ENCODE measurements around the gene C12orf76. TPM values are rescaled to one million over a fixed set of nuclear protein-coding genes. Genes with fewer than 3 reads are reported as not detected.

Gene C12orf76
- total and polyA plus RNA-seq, 2 of the 4 experiments (the other 2 are of a cell fraction): 5.0 to 7.1 TPM

GRCh38 chr12:109993091-109993490 lies 55.2 kb downstream of the C12orf76 start (continued):
- TF ChIP-seq USF2 (IDR thresholded peaks at IDR 0.05; ENCODE audit: low read depth, low read length) (no peak), RAD21 (IDR thresholded peaks at IDR 0.05; ENCODE audit: low read length) (no peak), SMC3 (IDR thresholded peaks at IDR 0.05; ENCODE audit: low read depth, low read length) (no peak), POLR2A (IDR thresholded peaks at IDR 0.05; ENCODE audit: low read depth, low read length) (no peak)

- H3K36me3 ChIP-seq (ENCODE audit: control insufficient read depth, insufficient read depth, low read length): peaks cover 11% of the 10 kb centered on the region
- ATAC-seq (ENCODE audit: low read depth): no peak
- H3K27me3 ChIP-seq (ENCODE audit: control insufficient read depth, insufficient read depth, low read length): no peaks in the 10 kb centered on the region
- H3K14ac ChIP-seq (replicated peaks; ENCODE audit: low read depth, low read length): no peak overlapping the region
- no peak overlapping the region for H4K91ac ChIP-seq (ENCODE audit: insufficient read depth, low read depth, low read length)
- H3K4me3 ChIP-seq (ENCODE audit: insufficient read depth, low read depth, low read length): no peak overlapping the region
- no peak overlapping the region for H4K8ac ChIP-seq (ENCODE audit: low read depth in 2 of 2, low read length in 2 of 2)
- dilution Hi-C loops (cut with HindIII; ENCODE audit: low sequenced_read_pairs, unreplicated experiment) (no loop called here), in situ Hi-C loops (cut with MboI; ENCODE audit: low sequenced_read_pairs) (no loop called here), intact Hi-C loops (cut with micrococcal nuclease) (no loop called here)
- H2BK120ac ChIP-seq (ENCODE audit: low read depth, low read length): no peak overlapping the region
- H3K23ac ChIP-seq (ENCODE audit: low read depth, low read length): 0 out of 2 replicates have a peak overlapping the region, but pooled peaks have one; percentile 51
- H2BK5ac ChIP-seq (ENCODE audit: low read depth, low read length, poor library complexity, severe bottlenecking): no peak overlapping the region
- H2AK9ac ChIP-seq (replicated peaks; ENCODE audit: low read depth, low read length, poor library complexity): no peak overlapping the region
- H4K5ac ChIP-seq (ENCODE audit: low read depth, low read length): no peak overlapping the region
- no peak overlapping the region for H3K56ac ChIP-seq (ENCODE audit: extremely low read depth, insufficient read depth, low read length)
- no peak overlapping the region for H2BK15ac ChIP-seq (ENCODE audit: low read depth, low read length)
- no peak overlapping the region for H2BK20ac ChIP-seq (ENCODE audit: low read depth, low read length)
- H3K79me1 ChIP-seq (ENCODE audit: low read depth in 1 of 2, low read length in 2 of 2): peaks cover 20 to 68% of the 10 kb centered on the region in 2 experiments
- no peaks in the 10 kb centered on the region for H3K9me3 ChIP-seq (ENCODE audit: control insufficient read depth, insufficient read depth, low read length)
- H3K4ac ChIP-seq (ENCODE audit: low read depth, low read length): no peak overlapping the region
- no peak for TF ChIP-seq RAD21 (IDR thresholded peaks at IDR 0.05; ENCODE audit: low read length)
- no peak overlapping the region for H3K18ac ChIP-seq (ENCODE audit: low read depth, low read length)
- H3K27ac ChIP-seq (ENCODE audit: insufficient read depth, low read length): no peak overlapping the region
- WGBS, 2 experiments (ENCODE audit: extremely low coverage in 2 of 2, insufficient read length in 1 of 2): no CpG with 5 or more reads among the region's 5 CpGs
- peaks cover 16% of the 10 kb centered on the region for H3K4me1 ChIP-seq (ENCODE audit: control insufficient read depth, insufficient read depth, low read length)
- no TSS peak for BruUV-seq (replicated peaks)
- no peak overlapping the region for H2AK5ac ChIP-seq (ENCODE audit: low read depth, low read length)
- peaks cover 25% of the 10 kb centered on the region; the same call in 1 of the 2 replicates for H4K20me1 ChIP-seq (ENCODE audit: insufficient read depth, low read length)
- H2AFZ ChIP-seq (replicated peaks; ENCODE audit: low read length, poor library complexity): peak overlapping the region; percentile 16
- H3K9ac ChIP-seq (ENCODE audit: low read depth, low read length): no peak overlapping the region
- H3K4me2 ChIP-seq (ENCODE audit: low read depth, low read length): no peak overlapping the region
- CTCF ChIA-PET: interaction anchor here (1.1 kb wide), 1 partner anchor 17 kb away, joined by 3 read pairs; no protein-coding TSS in a partner anchor
- peaks cover 7% of the 10 kb centered on the region for H3K9me1 ChIP-seq (ENCODE audit: insufficient read depth, low read length)
- DNase-seq: no peak
- POLR2A ChIA-PET (ENCODE audit: unreplicated experiment): no interaction called here
These were observed 56.7 kb downstream of the C12orf76 start for GRCh38 chr12:109991586-109991985.

Small RNA genes lying within 50 kb of the gene (microRNA-seq; reads per million reads assigned to microRNA genes)
- gene AC007546.2 (ENCODE audit: insufficient read depth, insufficient read length): not detected

Small RNA genes lying within 50 kb of the gene (small RNA-seq; reads per million reads assigned to genes)
- gene AC007546.2: 0 reads per million in 5 experiments

Other genes starting within 250 kb of the C12orf76 start
- 1.1 TPM in 2 replicates for gene TRPV4, start 215.1 kb downstream of the C12orf76 start, total RNA-seq (2012; rRNA removed)
- 6.1 and 6.6 TPM in 2 replicates for gene TRPV4, start 215.1 kb downstream of the C12orf76 start, polyA plus RNA-seq (2012; rRNA removed)
- 58.4 and 67.2 TPM in 2 replicates for gene GLTP, start 168.0 kb downstream of the C12orf76 start, total RNA-seq (2012; rRNA removed)
- gene GLTP, start 168.0 kb downstream of the C12orf76 start, polyA plus RNA-seq (2012; rRNA removed): 32.5 and 34.4 TPM in 2 replicates
- 6.1 and 11.4 TPM in 2 replicates for gene TCHP, start 148.2 kb downstream of the C12orf76 start, total RNA-seq (2012; rRNA removed)
- 10.9 and 13.4 TPM in 2 replicates for gene TCHP, start 148.2 kb downstream of the C12orf76 start, polyA plus RNA-seq (2012; rRNA removed)
- gene GIT2, start 52.2 kb downstream of the C12orf76 start, total RNA-seq (2012; rRNA removed): 60.5 and 71.9 TPM in 2 replicates
- gene GIT2, start 52.2 kb downstream of the C12orf76 start, polyA plus RNA-seq (2012; rRNA removed): 43.0 and 48.0 TPM in 2 replicates
- 364 and 449 TPM in 2 replicates for gene ANKRD13A, start 49.1 kb downstream of the C12orf76 start, total RNA-seq (2012; rRNA removed)
- gene ANKRD13A, start 49.1 kb downstream of the C12orf76 start, polyA plus RNA-seq (2012; rRNA removed): 299 and 308 TPM in 2 replicates
- 6.1 and 10.6 TPM in 2 replicates for gene IFT81, start 75.8 kb upstream of the C12orf76 start, total RNA-seq (2012; rRNA removed)
- gene IFT81, start 75.8 kb upstream of the C12orf76 start, polyA plus RNA-seq (2012; rRNA removed): 6.7 and 8.1 TPM in 2 replicates
- 225 and 230 TPM in 2 replicates for gene ATP2A2, start 232.7 kb upstream of the C12orf76 start, total RNA-seq (2012; rRNA removed)
- 148 and 166 TPM in 2 replicates for gene ATP2A2, start 232.7 kb upstream of the C12orf76 start, polyA plus RNA-seq (2012; rRNA removed)